Keratinocyte (primary cell): ENCODE data around the gene PIK3CB.

Experiments
- EZH2 ChIP-seq: IDR thresholded peaks from one replicate; pipeline ENCODE4 v1.6.1; 2012; ENCODE audit warnings: inconsistent platforms, mild to moderate bottlenecking, low read length, moderate library complexity
- TF ChIP-seq, protein P1 (sequence below), 3 experiments: IDR thresholded peaks in 1 of 3; conservative IDR thresholded peaks in 1 of 3; optimal IDR thresholded peaks in 1 of 3; 2 replicates in 2 of 3; 3 replicates in 1 of 3; pipeline versions ENCODE3 to v1.5.1; 2011; ENCODE audit warnings: low read length in 3 of 3, mild to moderate bottlenecking in 3 of 3, moderate library complexity in 2 of 3, control low read depth in 1 of 3, inconsistent platforms in 1 of 3; ENCODE audit not compliant: insufficient read depth in 2 of 3; ENCODE audit errors: extremely low read depth in 1 of 3

DNA sequence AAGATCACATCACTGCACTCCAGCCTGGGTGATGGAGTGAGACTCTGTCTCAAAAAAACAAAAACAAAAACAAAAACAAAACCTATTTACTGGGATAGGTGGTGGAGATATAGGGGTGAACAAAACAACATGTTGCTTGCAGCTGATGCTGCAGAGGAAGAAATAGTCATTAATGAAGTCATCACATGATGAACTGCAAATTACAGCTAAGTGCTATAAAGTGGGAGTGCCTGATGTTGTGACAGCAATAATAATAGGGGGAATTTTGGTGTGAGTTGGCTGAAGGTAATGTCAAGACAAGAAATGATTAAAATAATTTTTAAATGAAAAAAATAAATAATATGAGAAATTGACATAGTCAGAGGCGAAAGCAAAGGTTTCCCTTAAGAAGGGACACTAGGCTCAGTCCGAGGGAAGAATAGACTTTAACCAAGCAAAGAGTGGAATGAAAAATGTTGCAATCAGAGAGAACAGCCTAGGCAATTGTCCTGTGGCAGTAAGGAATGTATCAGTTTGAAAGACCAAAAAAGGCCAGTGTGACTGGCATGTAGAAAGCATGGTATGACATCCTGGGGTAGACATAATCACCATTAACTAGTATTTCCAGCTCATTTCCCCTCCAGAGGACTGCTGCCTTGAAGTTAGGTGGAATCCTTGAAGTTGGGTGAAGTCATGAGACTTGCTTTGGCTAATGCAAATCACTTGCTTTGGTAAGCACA lies 14.7 kb upstream of the PIK3CB start:
- TF ChIP-seq, protein P1, sequence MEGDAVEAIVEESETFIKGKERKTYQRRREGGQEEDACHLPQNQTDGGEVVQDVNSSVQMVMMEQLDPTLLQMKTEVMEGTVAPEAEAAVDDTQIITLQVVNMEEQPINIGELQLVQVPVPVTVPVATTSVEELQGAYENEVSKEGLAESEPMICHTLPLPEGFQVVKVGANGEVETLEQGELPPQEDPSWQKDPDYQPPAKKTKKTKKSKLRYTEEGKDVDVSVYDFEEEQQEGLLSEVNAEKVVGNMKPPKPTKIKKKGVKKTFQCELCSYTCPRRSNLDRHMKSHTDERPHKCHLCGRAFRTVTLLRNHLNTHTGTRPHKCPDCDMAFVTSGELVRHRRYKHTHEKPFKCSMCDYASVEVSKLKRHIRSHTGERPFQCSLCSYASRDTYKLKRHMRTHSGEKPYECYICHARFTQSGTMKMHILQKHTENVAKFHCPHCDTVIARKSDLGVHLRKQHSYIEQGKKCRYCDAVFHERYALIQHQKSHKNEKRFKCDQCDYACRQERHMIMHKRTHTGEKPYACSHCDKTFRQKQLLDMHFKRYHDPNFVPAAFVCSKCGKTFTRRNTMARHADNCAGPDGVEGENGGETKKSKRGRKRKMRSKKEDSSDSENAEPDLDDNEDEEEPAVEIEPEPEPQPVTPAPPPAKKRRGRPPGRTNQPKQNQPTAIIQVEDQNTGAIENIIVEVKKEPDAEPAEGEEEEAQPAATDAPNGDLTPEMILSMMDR (optimal IDR thresholded peaks at IDR 0.05 in 1 of 3, IDR thresholded peaks at IDR 0.05 in 1 of 3, conservative IDR thresholded peaks at IDR 0.05 in 1 of 3; ENCODE audit: extremely low read depth in 1 of 3, insufficient read depth in 2 of 3, low read length in 3 of 3): no peak
- no peak for TF ChIP-seq EZH2
